Uterus (tissue), 4 donors: ENCODE measurements around the gene TMEM235. TPM values are rescaled to one million over a fixed set of nuclear protein-coding genes. Genes with fewer than 3 reads are reported as not detected.

ENCODE experiments used
- DNase-seq, 2 donors: peaks; one replicate each; pipeline ENCODE4 v3.0.0-alpha.2; 2019 to 2020
- H3K27ac ChIP-seq, 2 donors: fragments of 200-600 bp; sonication (generic); 1 replicate in 1 of 2; 2 replicates in 1 of 2; pipeline ENCODE4 v1.5.1; 2016 to 2018
- H3K27me3 ChIP-seq, 2 donors: fragments of 200-600 bp; sonication (generic); one replicate each; pipeline ENCODE4 v1.5.1; 2018 to 2019; ENCODE audit warnings: control low read depth in 1 of 2
- H3K36me3 ChIP-seq, 2 donors: fragments of 200-600 bp; sonication (generic); one replicate each; pipeline ENCODE4 v1.5.1; 2019; ENCODE audit warnings: control low read depth in 1 of 2
- H3K4me1 ChIP-seq, 2 donors: fragments of 200-600 bp; sonication (generic); one replicate each; pipeline ENCODE4 v1.5.1; 2018 to 2019; ENCODE audit warnings: control low read depth in 1 of 2
- H3K4me3 ChIP-seq, 2 donors: fragments of 200-600 bp; sonication (generic); 1 replicate in 1 of 2; 2 replicates in 1 of 2; pipeline ENCODE4 v1.5.1; 2018 to 2019; ENCODE audit warnings: mild to moderate bottlenecking in 1 of 2
- H3K9me3 ChIP-seq, 2 donors: fragments of 200-600 bp; sonication (generic); one replicate each; pipeline ENCODE4 v1.5.1; 2019; ENCODE audit warnings: control low read depth in 1 of 2
- CTCF ChIP-seq, 4 experiments: fragments of 200-600 bp in 2 of 4; fragments of 450-650 bp in 2 of 4; sonication (generic) in 2 of 4; IDR thresholded peaks; one replicate each; pipeline ENCODE4 v1.5.1; 2016 to 2019; ENCODE audit warnings: antibody characterized with exemption in 4 of 4, mild to moderate bottlenecking in 2 of 4, moderate library complexity in 1 of 4
- POLR2A ChIP-seq, 2 donors: fragments of 450-650 bp; IDR thresholded peaks; one replicate each; pipeline ENCODE4 v1.6.1; 2016; ENCODE audit warnings: antibody characterized with exemption in 2 of 2, mild to moderate bottlenecking in 1 of 2, moderate library complexity in 1 of 2
- intact Hi-C: fragments of 100-400 bp; cut with DNase I; formaldehyde crosslinking; loops from one replicate; pipeline ENCODE4 v1.15.1; 2023; ENCODE audit warnings: low total_unique reads
- total RNA-seq, 4 donors: library from RNA; depleted of rRNA in 3 of 4; stranded (reverse); fragments of >200 nt in 3 of 4; gene quantifications; one replicate each; pipeline versions ENCODE4 v1.1.0 to v1.2.4, GENCODE V29; 2014 to 2023
- donor health status: DM: yes; HTN: yes; CAD: no.

TMEM235 gene
- total RNA-seq, 4 donors from 2014 or later: not detected

- no peaks in the 10 kb centered on the region for H3K9me3 ChIP-seq
- H3K4me1 ChIP-seq: no peaks in the 10 kb centered on the region
- no peaks in the 10 kb centered on the region for H3K27me3 ChIP-seq
- H3K4me3 ChIP-seq: no peak overlapping the region
- no peaks in the 10 kb centered on the region for H3K36me3 ChIP-seq
- TF ChIP-seq CTCF (IDR thresholded peaks at IDR 0.05): no peak
- intact Hi-C loops: no loop called here
- no peak overlapping the region for H3K27ac ChIP-seq
- DNase-seq: no peak
Measured at GRCh38 chr17:78278139-78278741, 46.8 kb downstream of the TMEM235 start.

- H3K27me3 ChIP-seq: no peaks in the 10 kb centered on the region
- no peak for DNase-seq
- H3K36me3 ChIP-seq: no peaks in the 10 kb centered on the region
- H3K9me3 ChIP-seq: no peaks in the 10 kb centered on the region
- H3K4me3 ChIP-seq: no peak overlapping the region
- H3K27ac ChIP-seq: no peak overlapping the region
- intact Hi-C loops: no loop called here
- TF ChIP-seq POLR2A (IDR thresholded peaks at IDR 0.05) (no peak), CTCF (IDR thresholded peaks at IDR 0.05) (no peak)
- no peaks in the 10 kb centered on the region for H3K4me1 ChIP-seq
Measured at GRCh38 chr17:78279360-78279990, 48.0 kb downstream of the TMEM235 start.

GRCh38 chr17:78281249-78281845 lies 49.9 kb downstream of the TMEM235 start:
- no peaks in the 10 kb centered on the region for H3K36me3 ChIP-seq
- H3K4me3 ChIP-seq: no peak overlapping the region
- intact Hi-C loops: no loop called here
- no peak overlapping the region for H3K27ac ChIP-seq
- no peaks in the 10 kb centered on the region for H3K9me3 ChIP-seq
- TF ChIP-seq POLR2A (IDR thresholded peaks at IDR 0.05): no peak
- TF ChIP-seq CTCF (IDR thresholded peaks at IDR 0.05): no peak
- DNase-seq: no peak
- no peaks in the 10 kb centered on the region for H3K4me1 ChIP-seq
- H3K27me3 ChIP-seq: no peaks in the 10 kb centered on the region

GRCh38 chr17:78284146-78284545 lies 52.7 kb downstream of the TMEM235 start:
- no peak overlapping the region for H3K27ac ChIP-seq
- intact Hi-C loops: no loop called here
- H3K9me3 ChIP-seq: no peaks in the 10 kb centered on the region
- H3K4me3 ChIP-seq: no peak overlapping the region
- H3K36me3 ChIP-seq: no peaks in the 10 kb centered on the region
- TF ChIP-seq CTCF (IDR thresholded peaks at IDR 0.05): no peak
- no peaks in the 10 kb centered on the region for H3K4me1 ChIP-seq
- no peak for DNase-seq
- H3K27me3 ChIP-seq: no peaks in the 10 kb centered on the region

- no peak overlapping the region for H3K4me3 ChIP-seq
- H3K9me3 ChIP-seq: no peaks in the 10 kb centered on the region
- intact Hi-C loops: no loop called here
- no peaks in the 10 kb centered on the region for H3K27me3 ChIP-seq
- no peak for DNase-seq
- TF ChIP-seq CTCF (IDR thresholded peaks at IDR 0.05) (no peak), POLR2A (IDR thresholded peaks at IDR 0.05) (no peak)
- no peaks in the 10 kb centered on the region for H3K4me1 ChIP-seq
- no peaks in the 10 kb centered on the region for H3K36me3 ChIP-seq
- H3K27ac ChIP-seq: no peak overlapping the region
Measured at GRCh38 chr17:78289004-78289403, 57.6 kb downstream of the TMEM235 start.
